SU-DHL-6 (cell line): ENCODE measurements around the gene KAT6B.
A peak's percentile ranks its signal among the peaks of the same experiment; 100 is the strongest.

Experiments used
- H2AFZ ChIP-seq: fragments of 200-600 bp; sonication (generic); 2 replicates; pipeline ENCODE4 v1.6.1; 2014; ENCODE audit warnings: low read depth, mild to moderate bottlenecking, moderate library complexity, mixed read lengths, antibody characterized with exemption, low read length; ENCODE audit not compliant: severe bottlenecking
- H3F3A ChIP-seq: fragments of 200-600 bp; shearing (Covaris generic); 2 replicates; pipeline ENCODE4 v1.6.0; 2016; ENCODE audit warnings: antibody characterized with exemption, mild to moderate bottlenecking; ENCODE audit not compliant: insufficient read depth
- H3K27ac ChIP-seq: fragments of 200-600 bp; sonication (generic); 2 replicates; pipeline ENCODE4 v1.5.1; 2016; ENCODE audit warnings: low read depth, mild to moderate bottlenecking, low read length, moderate library complexity, mixed read lengths
- H3K27me3 ChIP-seq: fragments of 200-600 bp; sonication (generic), shearing (Covaris generic); 2 replicates; pipeline ENCODE4 v1.6.0; 2014; ENCODE audit warnings: mild to moderate bottlenecking, low read length
- H3K36me3 ChIP-seq: fragments of 200-600 bp; sonication (generic); 2 replicates; pipeline ENCODE4 v1.6.1; 2014; ENCODE audit warnings: mild to moderate bottlenecking, low read length, mixed read lengths
- H3K4me2 ChIP-seq: fragments of 300-600, 200-600 bp; shearing (Covaris generic), sonication (generic); 2 replicates; pipeline ENCODE4 v1.6.0; 2014; ENCODE audit warnings: low read length, low read depth, mild to moderate bottlenecking; ENCODE audit not compliant: poor library complexity, severe bottlenecking
- H3K4me3 ChIP-seq: fragments of 200-600 bp; sonication (generic); 2 replicates; pipeline ENCODE4 v1.5.1; 2014; ENCODE audit warnings: antibody characterized with exemption, low read length, mild to moderate bottlenecking, mixed read lengths; ENCODE audit not compliant: insufficient read depth, poor library complexity, severe bottlenecking
- H3K79me2 ChIP-seq: fragments of 200-600 bp; sonication (generic); 2 replicates; pipeline ENCODE4 v1.6.1; 2014; ENCODE audit warnings: mild to moderate bottlenecking, low read length, moderate library complexity; ENCODE audit not compliant: insufficient read depth
- H3K9ac ChIP-seq: fragments of 200-600 bp; sonication (generic); 2 replicates; pipeline ENCODE4 v1.7.0; 2014; ENCODE audit warnings: mild to moderate bottlenecking, low read length
- H3K9me2 ChIP-seq: fragments of 200-600 bp; sonication (generic); replicated peaks from 2 replicates; pipeline ENCODE4 v1.6.1; 2014; ENCODE audit warnings: low read length; ENCODE audit not compliant: insufficient read depth
- H3K9me3 ChIP-seq: fragments of 200-600 bp; sonication (generic); 2 replicates; pipeline ENCODE4 v1.6.1; 2014; ENCODE audit warnings: low read length, mixed read lengths; ENCODE audit not compliant: insufficient read depth
- H4K20me1 ChIP-seq: fragments of 200-600 bp; sonication (generic); 2 replicates; pipeline ENCODE4 v1.6.1; 2014; ENCODE audit warnings: low read depth, mild to moderate bottlenecking, antibody characterized with exemption, low read length, moderate library complexity, mixed read lengths
- CTCF ChIP-seq: fragments of 200-600 bp; sonication (generic); IDR thresholded peaks from one replicate; pipeline ENCODE4 v1.5.1; 2017; ENCODE audit warnings: antibody characterized with exemption, mild to moderate bottlenecking, low read length, moderate library complexity; ENCODE audit not compliant: insufficient read depth, poor library complexity, severe bottlenecking
- EZH2phosphoT487 ChIP-seq: fragments of 200-600 bp; sonication (generic), shearing (Covaris generic); conservative IDR thresholded peaks from 2 replicates; pipeline ENCODE4 v1.6.1; 2018; ENCODE audit warnings: mild to moderate bottlenecking, antibody characterized with exemption, low read length, moderate library complexity, mixed read lengths

KAT6B gene

GRCh38 chr10:74991435-74991834, 165.0 kb downstream of the KAT6B start:
- no peak overlapping the region for H3K4me2 ChIP-seq
- no peaks in the 10 kb centered on the region for H4K20me1 ChIP-seq
- H2AFZ ChIP-seq, result no peak overlapping the region
- H3K79me2 ChIP-seq, result no peaks in the 10 kb centered on the region
- H3K9me3 ChIP-seq, result no peaks in the 10 kb centered on the region
- H3K9me2 ChIP-seq, result no peaks in the 10 kb centered on the region
- H3K9ac ChIP-seq, result no peak overlapping the region
- H3K27me3 ChIP-seq, result no peaks in the 10 kb centered on the region
- no peak overlapping the region for H3K4me3 ChIP-seq
- H3F3A ChIP-seq, result no peaks in the 10 kb centered on the region
- TF ChIP-seq CTCF (peak; percentile 27), EZH2phosphoT487 (no peak)
- H3K36me3 ChIP-seq, result no peaks in the 10 kb centered on the region
- no peak overlapping the region for H3K27ac ChIP-seq

GRCh38 chr10:74992068-74992467, 165.7 kb downstream of the KAT6B start:
- Histone ChIP-seq H3K9me3 (no peaks in the 10 kb centered on the region), H3K79me2 (no peaks in the 10 kb centered on the region), H4K20me1 (no peaks in the 10 kb centered on the region), H3K36me3 (no peaks in the 10 kb centered on the region), H2AFZ (no peak overlapping the region), H3K27me3 (no peaks in the 10 kb centered on the region), H3F3A (no peaks in the 10 kb centered on the region), H3K9me2 (no peaks in the 10 kb centered on the region), H3K4me2 (no peak overlapping the region), H3K9ac (no peak overlapping the region), H3K27ac (no peak overlapping the region), H3K4me3 (no peak overlapping the region)
- no peak for TF ChIP-seq CTCF
- no peak for TF ChIP-seq EZH2phosphoT487

GRCh38 chr10:74993649-74994048, 167.2 kb downstream of the KAT6B start:
- Histone ChIP-seq H3K27ac (no peak overlapping the region), H3K4me2 (no peak overlapping the region), H3F3A (no peaks in the 10 kb centered on the region), H3K9me2 (no peaks in the 10 kb centered on the region), H3K9me3 (no peaks in the 10 kb centered on the region), H4K20me1 (no peaks in the 10 kb centered on the region), H3K27me3 (no peaks in the 10 kb centered on the region), H3K79me2 (no peaks in the 10 kb centered on the region), H3K36me3 (no peaks in the 10 kb centered on the region), H3K9ac (no peak overlapping the region), H3K4me3 (no peak overlapping the region), H2AFZ (no peak overlapping the region)
- TF ChIP-seq EZH2phosphoT487 (no peak), CTCF (no peak)
